HEK293 (cell line): ENCODE data around the gene OLFM2.

Source experiments
- ATF2 ChIP-seq: fragments of 450-650 bp; formaldehyde crosslinking; IDR thresholded peaks from 2 replicates; pipeline ENCODE4 v1.5.1; 2016; ENCODE audit warnings: missing biosample characterization, missing genetic modification characterization, low read depth
- FEZF1 ChIP-seq: fragments of 450-650 bp; formaldehyde crosslinking; IDR thresholded peaks from 2 replicates; pipeline ENCODE4 v1.5.1; 2016; ENCODE audit warnings: missing biosample characterization, missing genetic modification characterization
- HOXD13 ChIP-seq: sonication (generic); formaldehyde crosslinking; IDR thresholded peaks from 2 replicates; pipeline ENCODE4 v1.8.0; 2022; ENCODE audit warnings: missing genetic modification reagents, borderline replicate concordance
- OSR2 ChIP-seq: fragments of 450-650 bp; formaldehyde crosslinking; IDR thresholded peaks from 2 replicates; pipeline ENCODE4 v1.5.1; 2016; ENCODE audit warnings: missing biosample characterization, missing genetic modification characterization
- OVOL3 ChIP-seq: fragments of 450-650 bp; formaldehyde crosslinking; IDR thresholded peaks from 2 replicates; pipeline ENCODE4 v1.5.1; 2016; ENCODE audit warnings: missing biosample characterization, missing genetic modification characterization
- PRDM2 ChIP-seq: fragments of 450-650 bp; formaldehyde crosslinking; IDR thresholded peaks from 2 replicates; pipeline ENCODE4 v1.5.1; 2016; ENCODE audit warnings: missing biosample characterization, missing genetic modification characterization, borderline replicate concordance
- ZBTB11 ChIP-seq: fragments of 450-650 bp; formaldehyde crosslinking; conservative IDR thresholded peaks from 2 replicates; pipeline ENCODE4 v1.5.1; 2016; ENCODE audit warnings: low read depth, missing biosample characterization, missing genetic modification characterization
- ZBTB17 ChIP-seq: fragments of 450-650 bp; formaldehyde crosslinking; IDR thresholded peaks from 2 replicates; pipeline ENCODE4 v1.5.1; 2016; ENCODE audit warnings: missing biosample characterization, missing genetic modification characterization
- ZBTB8A ChIP-seq: fragments of 450-650 bp; formaldehyde crosslinking; IDR thresholded peaks from 2 replicates; pipeline ENCODE4 v1.5.1; 2016; ENCODE audit warnings: missing biosample characterization, missing genetic modification characterization
- ZFP69B ChIP-seq: fragments of 450-650 bp; formaldehyde crosslinking; IDR thresholded peaks from 2 replicates; pipeline ENCODE4 v1.5.1; 2016; ENCODE audit warnings: missing biosample characterization, missing genetic modification characterization
- ZNF10 ChIP-seq: fragments of 450-650 bp; formaldehyde crosslinking; IDR thresholded peaks from 2 replicates; pipeline ENCODE4 v1.5.1; 2017; ENCODE audit warnings: missing biosample characterization, missing genetic modification characterization
- ZNF121 ChIP-seq: fragments of 450-650 bp; formaldehyde crosslinking; IDR thresholded peaks from 2 replicates; pipeline ENCODE4 v1.5.1; 2016; ENCODE audit warnings: missing biosample characterization, missing genetic modification characterization
- ZNF174 ChIP-seq: fragments of 450-650 bp; formaldehyde crosslinking; IDR thresholded peaks from 2 replicates; pipeline ENCODE4 v1.5.0; 2017; ENCODE audit warnings: missing biosample characterization, mild to moderate bottlenecking, missing genetic modification characterization
- ZNF184 ChIP-seq: fragments of 450-650 bp; IDR thresholded peaks from 2 replicates; pipeline ENCODE4 v1.5.1; 2018; ENCODE audit warnings: missing biosample characterization, mild to moderate bottlenecking, missing genetic modification characterization
- ZNF221 ChIP-seq: fragments of 450-650 bp; formaldehyde crosslinking; IDR thresholded peaks from 2 replicates; pipeline ENCODE4 v1.5.1; 2017; ENCODE audit warnings: missing biosample characterization, missing genetic modification characterization, borderline replicate concordance
- ZNF292 ChIP-seq: fragments of 450-650 bp; formaldehyde crosslinking; IDR thresholded peaks from 2 replicates; pipeline ENCODE4 v1.5.1; 2016; ENCODE audit warnings: low read depth, missing biosample characterization, missing genetic modification characterization, borderline replicate concordance
- ZNF510 ChIP-seq: fragments of 450-650 bp; formaldehyde crosslinking; IDR thresholded peaks from 2 replicates; pipeline ENCODE4 v1.5.1; 2018; ENCODE audit warnings: mild to moderate bottlenecking, missing genetic modification characterization, missing biosample characterization; ENCODE audit not compliant: insufficient replicate concordance
- ZNF514 ChIP-seq: fragments of 450-650 bp; formaldehyde crosslinking; IDR thresholded peaks from 2 replicates; pipeline ENCODE4 v1.5.1; 2016; ENCODE audit warnings: missing biosample characterization, missing genetic modification characterization
- ZNF549 ChIP-seq: fragments of 450-650 bp; IDR thresholded peaks from 2 replicates; pipeline ENCODE4 v1.5.1; 2018; ENCODE audit warnings: missing biosample characterization, missing genetic modification characterization, mild to moderate bottlenecking, inconsistent platforms, moderate library complexity
- ZSCAN23 ChIP-seq: fragments of 450-650 bp; formaldehyde crosslinking; IDR thresholded peaks from 2 replicates; pipeline ENCODE4 v1.5.1; 2016; ENCODE audit warnings: missing biosample characterization, missing genetic modification characterization
- TF ChIP-seq, protein P1 (sequence below): fragments of 450-650 bp; formaldehyde crosslinking; IDR thresholded peaks from 2 replicates; pipeline ENCODE4 v1.5.1; 2016; ENCODE audit warnings: missing biosample characterization, missing genetic modification characterization, borderline replicate concordance
- TF ChIP-seq, protein P2 (sequence below): fragments of 450-650 bp; formaldehyde crosslinking; IDR thresholded peaks from 2 replicates; pipeline ENCODE4 v1.5.1; 2017; ENCODE audit warnings: missing biosample characterization, missing genetic modification characterization

OLFM2 gene

GRCh38 chr19:9818734-9819595, 117.3 kb downstream of the OLFM2 start, which contains the start of gene FBXL12 (continued):
- TF ChIP-seq, protein P1, sequence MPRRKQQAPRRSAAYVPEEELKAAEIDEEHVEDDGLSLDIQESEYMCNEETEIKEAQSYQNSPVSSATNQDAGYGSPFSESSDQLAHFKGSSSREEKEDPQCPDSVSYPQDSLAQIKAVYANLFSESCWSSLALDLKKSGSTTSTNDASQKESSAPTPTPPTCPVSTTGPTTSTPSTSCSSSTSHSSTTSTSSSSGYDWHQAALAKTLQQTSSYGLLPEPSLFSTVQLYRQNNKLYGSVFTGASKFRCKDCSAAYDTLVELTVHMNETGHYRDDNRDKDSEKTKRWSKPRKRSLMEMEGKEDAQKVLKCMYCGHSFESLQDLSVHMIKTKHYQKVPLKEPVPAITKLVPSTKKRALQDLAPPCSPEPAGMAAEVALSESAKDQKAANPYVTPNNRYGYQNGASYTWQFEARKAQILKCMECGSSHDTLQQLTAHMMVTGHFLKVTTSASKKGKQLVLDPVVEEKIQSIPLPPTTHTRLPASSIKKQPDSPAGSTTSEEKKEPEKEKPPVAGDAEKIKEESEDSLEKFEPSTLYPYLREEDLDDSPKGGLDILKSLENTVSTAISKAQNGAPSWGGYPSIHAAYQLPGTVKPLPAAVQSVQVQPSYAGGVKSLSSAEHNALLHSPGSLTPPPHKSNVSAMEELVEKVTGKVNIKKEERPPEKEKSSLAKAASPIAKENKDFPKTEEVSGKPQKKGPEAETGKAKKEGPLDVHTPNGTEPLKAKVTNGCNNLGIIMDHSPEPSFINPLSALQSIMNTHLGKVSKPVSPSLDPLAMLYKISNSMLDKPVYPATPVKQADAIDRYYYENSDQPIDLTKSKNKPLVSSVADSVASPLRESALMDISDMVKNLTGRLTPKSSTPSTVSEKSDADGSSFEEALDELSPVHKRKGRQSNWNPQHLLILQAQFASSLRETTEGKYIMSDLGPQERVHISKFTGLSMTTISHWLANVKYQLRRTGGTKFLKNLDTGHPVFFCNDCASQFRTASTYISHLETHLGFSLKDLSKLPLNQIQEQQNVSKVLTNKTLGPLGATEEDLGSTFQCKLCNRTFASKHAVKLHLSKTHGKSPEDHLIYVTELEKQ (tag by site-specific recombination): no peak
- TF ChIP-seq ZNF184 (tag by site-specific recombination) (no peak), ZFP69B (0 out of 2 replicates have a peak, but pooled peaks have one; percentile 34), OVOL3 (tag by site-specific recombination) (no peak), ZNF510 (tag by site-specific recombination) (no peak), OSR2 (tag by site-specific recombination) (no peak), ZNF174 (tag by site-specific recombination) (no peak), ZNF221 (no peak), ZBTB17 (no peak), ZNF549 (tag by site-specific recombination) (no peak), ZSCAN23 (no peak), ZNF10 (no peak), FEZF1 (tag by site-specific recombination) (no peak), ZNF121 (tag by site-specific recombination) (no peak), PRDM2 (no peak), ZNF292 (tag by site-specific recombination) (no peak), ZBTB8A (no peak), HOXD13 (no peak), ATF2 (tag by site-specific recombination) (no peak), ZBTB11 (peak; percentile 88), ZNF514 (tag by site-specific recombination) (no peak)
- TF ChIP-seq, protein P2, sequence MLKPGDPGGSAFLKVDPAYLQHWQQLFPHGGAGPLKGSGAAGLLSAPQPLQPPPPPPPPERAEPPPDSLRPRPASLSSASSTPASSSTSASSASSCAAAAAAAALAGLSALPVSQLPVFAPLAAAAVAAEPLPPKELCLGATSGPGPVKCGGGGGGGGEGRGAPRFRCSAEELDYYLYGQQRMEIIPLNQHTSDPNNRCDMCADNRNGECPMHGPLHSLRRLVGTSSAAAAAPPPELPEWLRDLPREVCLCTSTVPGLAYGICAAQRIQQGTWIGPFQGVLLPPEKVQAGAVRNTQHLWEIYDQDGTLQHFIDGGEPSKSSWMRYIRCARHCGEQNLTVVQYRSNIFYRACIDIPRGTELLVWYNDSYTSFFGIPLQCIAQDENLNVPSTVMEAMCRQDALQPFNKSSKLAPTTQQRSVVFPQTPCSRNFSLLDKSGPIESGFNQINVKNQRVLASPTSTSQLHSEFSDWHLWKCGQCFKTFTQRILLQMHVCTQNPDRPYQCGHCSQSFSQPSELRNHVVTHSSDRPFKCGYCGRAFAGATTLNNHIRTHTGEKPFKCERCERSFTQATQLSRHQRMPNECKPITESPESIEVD: no peak
